ENCODE results near the gene CD6.

CD6 gene

GRCh38 chr11:60935676-60936442 is 35.6 kb upstream of the CD6 start:
- no peak for DNase-seq (ENCODE audit: low read depth in 2 of 2, low spot score in 1 of 2)

- DNase-seq (ENCODE audit: low read depth in 2 of 2, low spot score in 1 of 2) = no peak
Measured at GRCh38 chr11:60936467-60937143, 34.9 kb upstream of the CD6 start.

- no peak for DNase-seq (ENCODE audit: low read depth in 2 of 2, low spot score in 1 of 2)
Measured at GRCh38 chr11:60937144-60937527, 34.3 kb upstream of the CD6 start.

GRCh38 chr11:60937811-60938210 is 33.7 kb upstream of the CD6 start:
- no peak for DNase-seq (ENCODE audit: low read depth in 2 of 2, low spot score in 1 of 2)

- no peak for DNase-seq (ENCODE audit: low read depth in 2 of 2, low spot score in 1 of 2)
Measured at GRCh38 chr11:60938500-60938899, 33.0 kb upstream of the CD6 start.

- DNase-seq (ENCODE audit: low read depth in 2 of 2, low spot score in 1 of 2) = no peak
Measured at GRCh38 chr11:60939301-60939700, 32.2 kb upstream of the CD6 start.

GRCh38 chr11:60939855-60940254 is 31.6 kb upstream of the CD6 start:
- no peak for DNase-seq (ENCODE audit: low read depth in 2 of 2, low spot score in 1 of 2)

GRCh38 chr11:60941371-60942119 is 29.9 kb upstream of the CD6 start:
- no peak for DNase-seq (ENCODE audit: low read depth in 2 of 2, low spot score in 1 of 2)

- no peak for DNase-seq (ENCODE audit: low read depth in 2 of 2, low spot score in 1 of 2)
Measured at GRCh38 chr11:60942219-60942618, 29.3 kb upstream of the CD6 start.

- DNase-seq (ENCODE audit: low read depth in 2 of 2, low spot score in 1 of 2) = no peak
Measured at GRCh38 chr11:60942970-60943565, 28.4 kb upstream of the CD6 start.

GRCh38 chr11:60944490-60945294 is 26.8 kb upstream of the CD6 start:
- no peak for DNase-seq (ENCODE audit: low read depth in 2 of 2, low spot score in 1 of 2)

- DNase-seq (ENCODE audit: low read depth in 2 of 2, low spot score in 1 of 2) = no peak
Measured at GRCh38 chr11:60945295-60945667, 26.2 kb upstream of the CD6 start.

GRCh38 chr11:60946601-60947264 is 24.7 kb upstream of the CD6 start:
- DNase-seq (ENCODE audit: low read depth in 2 of 2, low spot score in 1 of 2) = no peak

- DNase-seq (ENCODE audit: low read depth in 2 of 2, low spot score in 1 of 2) = no peak
Measured at GRCh38 chr11:60947700-60948099, 23.8 kb upstream of the CD6 start.

GRCh38 chr11:60948250-60948649 is 23.2 kb upstream of the CD6 start:
- no peak for DNase-seq (ENCODE audit: low read depth in 2 of 2, low spot score in 1 of 2)

GRCh38 chr11:60950024-60950423 is 21.5 kb upstream of the CD6 start:
- DNase-seq (ENCODE audit: low read depth in 2 of 2, low spot score in 1 of 2) = no peak

GRCh38 chr11:60950933-60951605 is 20.4 kb upstream of the CD6 start:
- no peak for DNase-seq (ENCODE audit: low read depth in 2 of 2, low spot score in 1 of 2)

GRCh38 chr11:60951606-60951903 is 19.9 kb upstream of the CD6 start:
- DNase-seq (ENCODE audit: low read depth in 2 of 2, low spot score in 1 of 2) = no peak

- no peak for DNase-seq (ENCODE audit: low read depth in 2 of 2, low spot score in 1 of 2)
Measured at GRCh38 chr11:60951904-60952741, 19.4 kb upstream of the CD6 start, which contains the start of gene SLC15A3. SLC15A3 (minus strand) TSS chr11:60952176; CDS start chr11:60951551, 625 bp downstream.
